ENCODE data around the gene GNGT1.

The GNGT1 gene

GRCh38 chr7:93906267-93906666 is at the start of gene GNGT1:
Gene GNGT1, plus strand, starts transcription at chr7:93906567. Its CDS starts 180 bp downstream, at chr7:93906747.
- no peak for DNase-seq

- DNase-seq: no peak
These were observed 47.5 kb upstream of the GNGT1 start for GRCh38 chr7:93858857-93859256.

DNA sequence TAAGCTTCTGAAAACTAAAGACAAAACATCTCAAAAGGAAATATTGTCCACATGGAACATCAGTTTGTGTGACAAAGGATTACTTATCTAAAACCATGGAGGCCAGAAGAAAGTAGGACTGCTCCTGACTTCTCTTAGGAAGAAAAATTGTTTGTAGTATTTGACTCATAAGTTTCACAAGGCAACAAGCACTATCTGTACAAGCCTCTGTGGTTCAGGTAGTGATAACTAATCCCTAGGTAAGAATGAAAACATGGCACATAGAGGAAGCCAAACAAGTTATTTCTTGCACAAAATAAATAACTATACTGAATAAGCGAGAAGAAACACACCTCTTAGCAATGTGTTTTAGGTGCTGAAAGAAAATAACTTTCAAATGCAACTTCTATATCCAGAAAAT is 46.1 kb upstream of the GNGT1 start:
- no peak for DNase-seq

DNA sequence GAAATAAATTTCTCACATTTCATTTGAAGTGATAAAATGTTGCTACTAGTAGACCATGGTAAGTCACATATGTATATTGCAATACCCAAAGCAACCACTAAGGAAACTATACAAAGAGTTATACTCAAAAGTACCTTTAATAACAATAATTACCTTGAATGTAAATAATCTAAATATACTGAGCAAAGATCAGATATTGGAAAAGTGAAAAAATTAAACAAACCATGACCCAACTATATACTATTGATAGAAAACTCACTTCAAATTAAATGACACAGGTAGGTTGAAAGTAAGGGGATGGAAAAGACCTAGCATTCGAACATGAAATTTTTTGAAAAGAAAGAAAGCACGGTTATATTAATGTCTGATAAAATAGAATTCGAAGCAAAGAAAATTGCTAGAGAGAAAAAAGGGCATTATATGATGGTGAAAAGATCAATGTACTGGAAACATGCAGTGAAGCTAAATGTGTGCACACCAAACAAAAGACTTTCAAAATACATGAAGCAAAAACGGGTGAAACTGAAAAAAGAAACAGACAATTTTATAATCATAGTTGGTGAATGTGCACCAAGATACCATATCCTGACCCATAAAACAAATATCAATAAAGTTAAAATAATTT is 44.9 kb upstream of the GNGT1 start:
- no peak for DNase-seq

- DNase-seq: no peak
These were observed 43.7 kb upstream of the GNGT1 start for GRCh38 chr7:93862651-93863050.

GRCh38 chr7:93866886-93867285 is 39.5 kb upstream of the GNGT1 start:
- DNase-seq: no peak

DNA sequence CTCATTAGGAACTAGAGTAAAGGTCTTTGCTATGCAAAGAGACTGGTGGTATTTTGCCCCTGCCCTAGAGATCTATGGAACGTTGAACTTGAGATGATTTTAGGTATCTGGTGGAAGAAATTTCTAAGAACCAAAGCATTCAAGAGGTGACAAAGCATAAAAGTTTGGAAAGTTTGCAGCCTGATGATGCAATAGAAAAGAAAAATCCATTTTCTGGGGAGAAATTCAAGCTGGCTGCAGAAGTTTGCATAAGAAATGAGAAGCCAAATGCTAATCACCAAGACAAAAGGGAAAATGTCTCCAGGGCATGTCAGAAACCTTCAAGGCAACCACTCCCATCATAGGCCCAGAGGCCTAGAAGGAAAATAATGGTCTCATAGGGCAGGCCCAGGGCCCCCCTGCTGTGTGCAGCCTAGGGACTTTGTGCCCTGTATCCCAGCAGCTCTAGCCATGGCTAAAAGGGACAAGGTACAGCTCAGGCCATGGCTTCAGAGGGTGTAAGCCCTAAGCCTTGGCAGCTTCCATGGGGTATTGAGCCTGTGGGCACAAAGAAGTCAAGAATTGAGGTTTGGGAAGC is 32.3 kb upstream of the GNGT1 start:
- DNase-seq: no peak

- no peak for DNase-seq
These were observed 28.6 kb upstream of the GNGT1 start for GRCh38 chr7:93877742-93878141.

DNA sequence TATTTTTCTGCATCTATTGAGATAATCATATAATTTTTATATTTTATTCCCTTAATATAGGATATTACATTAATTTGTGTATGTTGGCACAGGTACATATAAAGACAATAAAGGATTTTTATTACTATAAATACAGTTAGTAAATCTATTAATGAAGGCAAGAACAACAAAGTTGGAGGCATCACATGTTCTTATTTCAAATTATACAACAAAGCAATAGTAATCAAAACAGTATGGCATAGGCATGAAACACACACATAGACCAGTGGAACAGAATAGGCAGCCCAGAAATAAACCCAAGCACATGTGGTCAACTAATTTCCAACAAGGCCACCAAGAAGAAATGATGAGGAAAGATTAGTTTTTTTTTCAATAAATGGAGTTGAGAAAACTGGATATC is 27.0 kb upstream of the GNGT1 start:
- DNase-seq: no peak

- no peak for DNase-seq
These were observed 23.9 kb upstream of the GNGT1 start for GRCh38 chr7:93882468-93882867.

- no peak for DNase-seq
These were observed 23.1 kb upstream of the GNGT1 start for GRCh38 chr7:93883078-93883916.

GRCh38 chr7:93883917-93884345 is 22.4 kb upstream of the GNGT1 start:
- DNase-seq: no peak

GRCh38 chr7:93884541-93884940 is 21.8 kb upstream of the GNGT1 start:
- no peak for DNase-seq

GRCh38 chr7:93889261-93889660 is 17.1 kb upstream of the GNGT1 start:
- DNase-seq: no peak

DNA sequence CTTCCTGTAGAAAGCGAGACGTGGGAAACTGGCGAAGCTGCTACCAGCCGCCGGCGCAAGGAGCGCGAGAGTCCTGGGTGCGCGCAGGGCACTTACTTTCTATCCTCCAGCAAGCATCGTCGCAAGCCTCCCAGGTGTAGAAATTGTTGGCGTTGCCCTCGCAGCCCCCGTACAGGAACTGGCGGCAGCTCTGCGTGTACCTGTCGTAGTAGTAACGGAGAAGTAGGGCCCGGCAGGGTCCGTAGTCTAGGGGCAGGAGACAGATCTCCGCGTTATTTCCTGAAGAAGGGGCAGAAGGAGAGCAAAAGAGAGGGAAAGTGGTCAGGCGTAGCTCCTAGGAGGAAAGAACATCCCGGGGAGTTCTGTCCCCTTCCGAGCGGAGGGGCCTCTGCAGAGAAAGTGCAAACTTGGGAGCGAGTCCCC is 16.3 kb upstream of the GNGT1 start:
- DNase-seq: no peak

- DNase-seq: no peak
These were observed 15.8 kb upstream of the GNGT1 start, which contains the start of gene TFPI2 for GRCh38 chr7:93890464-93891068. Gene TFPI2, minus strand, starts transcription at chr7:93890753. Its CDS starts 75 bp downstream, at chr7:93890678.

GRCh38 chr7:93894426-93894825 is 11.9 kb upstream of the GNGT1 start:
- DNase-seq: no peak

- no peak for DNase-seq
These were observed 11.3 kb upstream of the GNGT1 start for GRCh38 chr7:93894966-93895640.

GRCh38 chr7:93895859-93896600 is 10.3 kb upstream of the GNGT1 start:
- DNase-seq: no peak

GRCh38 chr7:93897680-93898079 is 8.7 kb upstream of the GNGT1 start:
- DNase-seq: no peak

- no peak for DNase-seq
These were observed 3.5 kb upstream of the GNGT1 start for GRCh38 chr7:93902777-93903423.
